Liver (tissue), 9 donors: ENCODE data around the gene MTHFD1L. TPM values are rescaled to one million over a fixed set of nuclear protein-coding genes. Genes with fewer than 3 reads are reported as not detected.
"Not testable (repeated sequence)": the region's sequence is repeated elsewhere in the genome, so short reads cannot be mapped to it uniquely, and the experiment has no call there.

Experiments used
- DNase-seq: peaks from one replicate; pipeline ENCODE4 v3.0.0-alpha.2; 2017; ENCODE audit warnings: low spot score
- H3K27ac ChIP-seq, 2 donors: one replicate each; pipeline ENCODE4 v1.7.0; 2013; ENCODE audit warnings: inconsistent platforms in 2 of 2, low read length in 2 of 2, control low read depth in 1 of 2, low read depth in 1 of 2, mild to moderate bottlenecking in 1 of 2
- H3K27me3 ChIP-seq, 4 donors: one replicate each; pipeline versions ENCODE4 v1.6.1 to v1.7.0; 2013; ENCODE audit warnings: low read length in 3 of 4, inconsistent platforms in 1 of 4, mild to moderate bottlenecking in 1 of 4, moderate library complexity in 1 of 4; ENCODE audit not compliant: control insufficient read depth in 4 of 4, insufficient read depth in 4 of 4
- H3K36me3 ChIP-seq, 4 donors: one replicate each; pipeline versions ENCODE4 v1.6.1 to v1.7.0; 2013; ENCODE audit warnings: low read length in 3 of 4, mild to moderate bottlenecking in 3 of 4, low read depth in 1 of 4, moderate library complexity in 1 of 4; ENCODE audit not compliant: control insufficient read depth in 4 of 4, insufficient read depth in 3 of 4
- H3K4me1 ChIP-seq, 4 donors: one replicate each; pipeline versions ENCODE4 v1.6.1 to v1.7.0; 2013; ENCODE audit warnings: low read length in 3 of 4, mild to moderate bottlenecking in 3 of 4, moderate library complexity in 1 of 4; ENCODE audit not compliant: control insufficient read depth in 4 of 4, insufficient read depth in 4 of 4
- H3K4me3 ChIP-seq, 3 donors: one replicate each; pipeline versions ENCODE4 v1.6.1 to v1.7.0; 2013; ENCODE audit warnings: low read length in 3 of 3, control low read depth in 1 of 3, low read depth in 1 of 3, mild to moderate bottlenecking in 1 of 3
- H3K9ac ChIP-seq, 2 donors: one replicate each; pipeline ENCODE4 v1.7.0; 2013; ENCODE audit warnings: low read length in 2 of 2, mild to moderate bottlenecking in 2 of 2, moderate library complexity in 2 of 2, control low read depth in 1 of 2, low read depth in 1 of 2
- H3K9me3 ChIP-seq, 4 donors: one replicate each; pipeline versions ENCODE4 v1.6.1 to v1.7.0; 2013; ENCODE audit warnings: low read length in 3 of 4; ENCODE audit not compliant: control insufficient read depth in 4 of 4
- EGR1 ChIP-seq, 2 donors: IDR thresholded peaks; 2 replicates each; pipeline ENCODE4 v1.6.1; 2016 to 2018; ENCODE audit warnings: antibody characterized with exemption in 2 of 2, low read depth in 2 of 2
- FOXA2 ChIP-seq: IDR thresholded peaks from 2 replicates; pipeline ENCODE4 v1.6.1; 2016; ENCODE audit warnings: antibody characterized with exemption
- HNF4A ChIP-seq, 2 donors: conservative IDR thresholded peaks; 2 replicates each; pipeline ENCODE4 v1.6.1; 2016; ENCODE audit warnings: antibody characterized with exemption in 2 of 2, mild to moderate bottlenecking in 2 of 2
- HNF4G ChIP-seq: IDR thresholded peaks from 2 replicates; pipeline ENCODE4 v1.6.1; 2016; ENCODE audit warnings: antibody characterized with exemption
- NR2F2 ChIP-seq: IDR thresholded peaks from 2 replicates; pipeline ENCODE4 v1.6.1; 2016; ENCODE audit warnings: antibody characterized with exemption
- RAD21 ChIP-seq, 2 donors: IDR thresholded peaks; 2 replicates each; pipeline ENCODE4 v1.6.1; 2016; ENCODE audit warnings: antibody characterized with exemption in 2 of 2, mild to moderate bottlenecking in 2 of 2
- RXRA ChIP-seq, 2 donors: IDR thresholded peaks; 2 replicates each; pipeline ENCODE4 v1.6.1; 2017 to 2018; ENCODE audit warnings: antibody characterized with exemption in 2 of 2, mild to moderate bottlenecking in 1 of 2
- SP1 ChIP-seq: IDR thresholded peaks from 2 replicates; pipeline ENCODE4 v1.6.1; 2018; ENCODE audit warnings: antibody characterized with exemption, mild to moderate bottlenecking
- TAF1 ChIP-seq: conservative IDR thresholded peaks from 2 replicates; pipeline ENCODE4 v1.6.1; 2016; ENCODE audit warnings: antibody characterized with exemption, mild to moderate bottlenecking
- YY1 ChIP-seq: IDR thresholded peaks from 2 replicates; pipeline ENCODE4 v1.6.1; 2016; ENCODE audit warnings: antibody characterized with exemption, mild to moderate bottlenecking
- WGBS: extraction: QIAGEN DNeasy Blood & Tissue Kit; methylation state at CpG from one replicate; pipeline ENCODE4 v1.1.7; 2013; 5-methylcytosine and 5-hydroxymethylcytosine counted together
- polyA plus RNA-seq, 2 donors: library from polyadenylated mRNA; stranded (reverse) in 1 of 2; unstranded in 1 of 2; fragments of 200-250 nt in 1 of 2; fragments of >200 nt in 1 of 2; fragmentation: Nextera tagmentation in 1 of 2; extraction: Ambion mirVana in 1 of 2; gene quantifications; one replicate each; pipeline versions ENCODE4 v1.2.1 to v1.2.3, GENCODE V29; 2013 to 2015
- total RNA-seq, 2 donors: library from RNA; depleted of rRNA; stranded (reverse); fragments of >200 nt; gene quantifications; one replicate each; pipeline ENCODE4 v1.2.3, GENCODE V29; 2014
- TF ChIP-seq, protein P1 (sequence below): fragments of 150-350 bp; IDR thresholded peaks from 2 replicates; pipeline ENCODE4 v1.5.1; 2017; ENCODE audit warnings: improper control_type of control experiment, low read depth, low read length; ENCODE audit not compliant: missing input control
- donor health status: healthy.
- donor health status: healthy.
- donor health status: healthy.
- donor health status: healthy.
- donor health status: healthy.

Gene MTHFD1L
- total and polyA plus RNA-seq, 4 donors, result 2.0 to 7.7 (median 2.8) TPM

DNA sequence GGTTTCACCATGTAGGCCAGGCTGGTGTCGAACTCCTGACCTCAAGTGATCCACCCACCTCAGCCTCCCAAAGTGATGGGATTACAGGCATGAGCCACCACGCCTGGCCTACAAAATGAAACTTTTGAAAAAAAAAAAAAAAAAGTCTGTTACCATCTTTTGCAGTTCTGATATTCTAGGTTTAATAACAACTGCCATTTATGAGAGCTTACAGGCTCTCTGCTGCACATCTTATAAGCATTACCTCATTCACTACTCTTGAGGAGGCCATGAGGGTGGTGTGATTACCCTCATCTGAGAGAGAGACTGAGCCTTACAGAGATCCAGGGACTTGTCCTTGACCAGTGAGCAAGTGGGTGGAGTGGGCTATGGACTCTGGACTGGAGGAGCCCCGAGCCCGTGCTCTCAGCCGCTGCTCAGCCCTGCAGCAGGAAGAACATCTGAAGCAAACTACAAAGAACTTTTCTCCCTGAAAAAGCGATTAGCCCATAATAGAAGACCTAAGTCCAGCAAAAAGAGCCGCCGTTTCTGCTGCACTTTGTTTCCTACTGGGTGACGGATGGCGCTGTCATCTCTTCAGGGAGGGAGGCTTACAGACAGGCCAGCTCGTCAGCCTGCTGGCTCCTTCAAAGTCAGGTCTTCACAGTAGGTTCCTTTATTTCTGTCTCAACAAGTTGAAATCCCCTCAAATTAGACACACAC, 254.5 kb downstream of the MTHFD1L start:
- TF ChIP-seq SP1 (peak; percentile 10), HNF4A (conservative IDR thresholded peaks at IDR 0.05) (peak in 1 of 2 donors; percentile 40)
- TF ChIP-seq, protein P1, sequence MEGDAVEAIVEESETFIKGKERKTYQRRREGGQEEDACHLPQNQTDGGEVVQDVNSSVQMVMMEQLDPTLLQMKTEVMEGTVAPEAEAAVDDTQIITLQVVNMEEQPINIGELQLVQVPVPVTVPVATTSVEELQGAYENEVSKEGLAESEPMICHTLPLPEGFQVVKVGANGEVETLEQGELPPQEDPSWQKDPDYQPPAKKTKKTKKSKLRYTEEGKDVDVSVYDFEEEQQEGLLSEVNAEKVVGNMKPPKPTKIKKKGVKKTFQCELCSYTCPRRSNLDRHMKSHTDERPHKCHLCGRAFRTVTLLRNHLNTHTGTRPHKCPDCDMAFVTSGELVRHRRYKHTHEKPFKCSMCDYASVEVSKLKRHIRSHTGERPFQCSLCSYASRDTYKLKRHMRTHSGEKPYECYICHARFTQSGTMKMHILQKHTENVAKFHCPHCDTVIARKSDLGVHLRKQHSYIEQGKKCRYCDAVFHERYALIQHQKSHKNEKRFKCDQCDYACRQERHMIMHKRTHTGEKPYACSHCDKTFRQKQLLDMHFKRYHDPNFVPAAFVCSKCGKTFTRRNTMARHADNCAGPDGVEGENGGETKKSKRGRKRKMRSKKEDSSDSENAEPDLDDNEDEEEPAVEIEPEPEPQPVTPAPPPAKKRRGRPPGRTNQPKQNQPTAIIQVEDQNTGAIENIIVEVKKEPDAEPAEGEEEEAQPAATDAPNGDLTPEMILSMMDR, result no peak
- no peak overlapping the region for H3K9ac ChIP-seq
- peaks cover 1 to 11% (median 2%) of the 10 kb centered on the region in 4 donors for H3K4me1 ChIP-seq
- H3K36me3 ChIP-seq, result no peaks in the 10 kb centered on the region
- no peak for DNase-seq
- H3K27me3 ChIP-seq, result no peaks in the 10 kb centered on the region
- H3K9me3 ChIP-seq, result no peaks in the 10 kb centered on the region
- no peak overlapping the region for H3K27ac ChIP-seq
- no peak overlapping the region for H3K4me3 ChIP-seq
- 79% methylated on average over 11 of the region's 11 CpGs for WGBS

DNA sequence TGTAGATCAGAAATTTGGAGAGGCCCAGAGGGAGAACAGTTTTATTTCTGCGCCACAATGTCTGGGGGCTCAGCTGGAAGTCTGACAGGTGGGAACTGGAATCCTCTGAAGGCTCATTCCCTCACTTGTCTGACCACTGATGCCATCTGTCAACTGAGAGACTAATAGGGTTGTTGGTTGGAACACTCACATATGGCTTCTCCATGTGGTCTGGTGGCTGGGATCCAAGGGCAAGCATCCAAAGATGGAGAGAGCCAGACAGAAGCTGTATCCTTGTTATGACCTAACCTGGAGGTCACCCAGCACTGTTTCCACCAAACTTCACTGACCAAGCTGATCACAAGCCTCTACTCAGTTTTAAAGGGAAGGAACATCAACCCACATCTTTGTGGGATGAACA, 256.4 kb downstream of the MTHFD1L start:
- no peak overlapping the region for H3K9ac ChIP-seq
- H3K4me1 ChIP-seq, result peaks cover 2 to 19% (median 3%) of the 10 kb centered on the region in 4 donors
- H3K4me3 ChIP-seq, result no peak overlapping the region
- 98% methylated on average over 1 of the region's 1 CpG for WGBS
- H3K27me3 ChIP-seq, result no peaks in the 10 kb centered on the region
- no peaks in the 10 kb centered on the region for H3K36me3 ChIP-seq
- DNase-seq, result no peak
- H3K27ac ChIP-seq, result no peak overlapping the region
- no peak for TF ChIP-seq FOXA2
- TF ChIP-seq RXRA (IDR thresholded peaks at IDR 0.05), result peak; percentile 17 to 66
- TF ChIP-seq SP1, result no peak
- TF ChIP-seq HNF4A (conservative IDR thresholded peaks at IDR 0.05), result peak in 1 of 2 donors; percentile 22
- no peak for TF ChIP-seq HNF4G
- no peak for TF ChIP-seq TAF1
- TF ChIP-seq RAD21 (IDR thresholded peaks at IDR 0.05), result peak in 1 of 2 donors; percentile 44
- no peak for TF ChIP-seq EGR1 (IDR thresholded peaks at IDR 0.05; ENCODE audit: low read depth in 2 of 2)
- no peak for TF ChIP-seq YY1
- peak; percentile 65 for TF ChIP-seq NR2F2
- no peaks in the 10 kb centered on the region for H3K9me3 ChIP-seq

DNA sequence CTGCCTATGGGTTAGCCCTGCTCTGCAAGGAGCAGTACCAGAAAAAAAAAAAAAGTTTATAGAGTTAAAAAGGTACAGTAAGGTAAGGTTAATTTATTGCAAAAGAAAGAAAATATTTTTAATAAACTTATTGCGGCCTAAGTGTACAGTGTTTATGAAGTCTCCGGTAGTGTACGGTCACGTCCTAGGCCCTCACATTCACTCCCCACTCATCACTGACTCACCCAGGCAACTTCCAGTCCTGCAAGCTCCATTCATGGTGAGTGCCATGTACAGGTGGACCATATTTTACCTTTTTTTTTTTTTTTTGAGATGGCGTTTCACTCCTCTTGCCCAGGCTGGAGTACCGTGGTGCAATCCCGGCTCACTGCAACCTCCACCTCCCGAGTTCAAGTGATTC, 258.1 kb downstream of the MTHFD1L start:
- not testable (repeated sequence) for H3K9ac ChIP-seq, DNase-seq, H3K27me3 ChIP-seq, H3K4me3 ChIP-seq, H3K27ac ChIP-seq, H3K36me3 ChIP-seq, H3K9me3 ChIP-seq
- H3K4me1 ChIP-seq, result peaks cover 2 to 14% (median 3%) of the 10 kb centered on the region in 4 donors
- WGBS, result 98% methylated on average over 8 of the region's 8 CpGs

DNA sequence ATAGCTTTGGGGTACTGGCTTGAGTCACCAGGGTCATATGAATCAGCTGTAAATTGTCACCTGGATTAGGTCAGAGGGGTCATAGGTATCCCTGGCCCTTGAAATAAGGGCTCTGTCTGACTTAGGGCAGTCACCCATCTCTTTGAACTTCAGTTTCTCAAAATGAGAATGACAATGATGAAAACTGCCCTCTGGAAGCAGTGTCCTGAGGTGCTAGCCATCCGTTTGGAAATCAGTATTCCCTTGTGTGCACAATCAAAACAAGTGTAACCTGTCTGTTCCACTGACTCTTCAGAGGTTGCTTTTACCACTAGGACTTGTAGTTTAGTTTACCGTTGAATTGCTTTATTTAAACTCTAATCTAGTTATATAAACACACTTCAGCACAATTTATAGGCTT, 259.7 kb downstream of the MTHFD1L start:
- H3K4me3 ChIP-seq, H3K27ac ChIP-seq, H3K9me3 ChIP-seq, H3K27me3 ChIP-seq, H3K9ac ChIP-seq, DNase-seq, H3K36me3 ChIP-seq: not testable (repeated sequence)
- TF ChIP-seq SP1, result peak; percentile 16
- peak in 1 of 2 donors; percentile 30 for TF ChIP-seq RXRA (IDR thresholded peaks at IDR 0.05)
- peak in 1 of 2 donors; percentile 40 for TF ChIP-seq HNF4A (conservative IDR thresholded peaks at IDR 0.05)
- peaks cover 2 to 11% (median 3%) of the 10 kb centered on the region in 4 donors for H3K4me1 ChIP-seq
- 27% methylated on average over 2 of the region's 2 CpGs for WGBS
